Activated CD8-positive, alpha-beta memory T cell treated with anti-CD3 and anti-CD28 coated beads, Interleukin-2, amount 10 ng/mL, durations not matched to agents 7 days and 5 days (primary cell): ENCODE measurements around the gene EXOSC6. TPM values are rescaled to one million over a fixed set of nuclear protein-coding genes. Genes with fewer than 3 reads are reported as not detected.
"Not testable (repeated sequence)": the region's sequence is repeated elsewhere in the genome, so short reads cannot be mapped to it uniquely, and the experiment has no call there.

Experiments
- ATAC-seq: fragments of 150-1000 bp; cut with Tn5 transposase; one replicate; pipeline ENCODE4 v1.10.0; 2021; ENCODE audit warnings: moderate library complexity
- CTCF ChIA-PET: fragments of 350-600 bp; sonication (Branson Sonifier 250); formaldehyde crosslinking; loops from one replicate; lab custom pipeline; 2021; ENCODE audit warnings: antibody characterized with exemption; lab: Charles Lee
- DNase-seq: peaks from one replicate; pipeline ENCODE4 v3.0.0-alpha.2; 2020
- H3K27ac Mint-ChIP-seq: one replicate; pipeline ENCODE4 v1.8.0; 2021; ENCODE audit warnings: mild to moderate bottlenecking, mixed read lengths
- H3K27me3 Mint-ChIP-seq: one replicate; pipeline ENCODE4 v1.8.0; 2021; ENCODE audit warnings: mixed read lengths
- H3K36me3 Mint-ChIP-seq: one replicate; pipeline ENCODE4 v1.8.0; 2021; ENCODE audit warnings: mild to moderate bottlenecking, mixed read lengths
- H3K4me1 Mint-ChIP-seq: one replicate; pipeline ENCODE4 v1.8.0; 2021; ENCODE audit warnings: mixed read lengths
- H3K4me3 Mint-ChIP-seq: one replicate; pipeline ENCODE4 v1.8.0; 2021; ENCODE audit warnings: mild to moderate bottlenecking, moderate library complexity, mixed read lengths
- H3K9me3 Mint-ChIP-seq: one replicate; pipeline ENCODE4 v1.8.0; 2022; ENCODE audit warnings: low read depth, mixed read lengths
- total RNA-seq, 2 experiments: library from RNA; stranded (reverse); gene quantifications; one replicate each; pipeline ENCODE4 v1.2.3, GENCODE V29; 2021

The EXOSC6 gene
- total RNA-seq, 2 experiments from 2014 or later, result 32.2 to 33.5 TPM

- CTCF ChIA-PET, result interaction anchor here (1.3 kb wide), 1 partner anchor 16 kb away, joined by 3 read pairs; no protein-coding TSS in a partner anchor
- H3K27me3 Mint-ChIP-seq, result no peaks in the 10 kb centered on the region
- no peaks in the 10 kb centered on the region for H3K9me3 Mint-ChIP-seq
- no peaks in the 10 kb centered on the region for H3K4me1 Mint-ChIP-seq
- no peak overlapping the region for H3K27ac Mint-ChIP-seq
- no peak overlapping the region for H3K4me3 Mint-ChIP-seq
- no peak for DNase-seq
- peaks cover 64% of the 10 kb centered on the region for H3K36me3 Mint-ChIP-seq
- ATAC-seq, result no peak
Measured at GRCh38 chr16:70270176-70270575, 18.4 kb upstream of the EXOSC6 start.

GRCh38 chr16:70269471-70269870 lies 17.7 kb upstream of the EXOSC6 start:
- H3K9me3 Mint-ChIP-seq, result no peaks in the 10 kb centered on the region
- no peaks in the 10 kb centered on the region for H3K4me1 Mint-ChIP-seq
- no peak overlapping the region for H3K27ac Mint-ChIP-seq
- H3K27me3 Mint-ChIP-seq, result no peaks in the 10 kb centered on the region
- ATAC-seq (no peak), DNase-seq (no peak)
- peaks cover 66% of the 10 kb centered on the region for H3K36me3 Mint-ChIP-seq
- H3K4me3 Mint-ChIP-seq, result no peak overlapping the region
- CTCF ChIA-PET, result interaction anchor here (0.6 kb wide), 1 partner anchor 17 kb away, joined by 3 read pairs; no protein-coding TSS in a partner anchor

DNA sequence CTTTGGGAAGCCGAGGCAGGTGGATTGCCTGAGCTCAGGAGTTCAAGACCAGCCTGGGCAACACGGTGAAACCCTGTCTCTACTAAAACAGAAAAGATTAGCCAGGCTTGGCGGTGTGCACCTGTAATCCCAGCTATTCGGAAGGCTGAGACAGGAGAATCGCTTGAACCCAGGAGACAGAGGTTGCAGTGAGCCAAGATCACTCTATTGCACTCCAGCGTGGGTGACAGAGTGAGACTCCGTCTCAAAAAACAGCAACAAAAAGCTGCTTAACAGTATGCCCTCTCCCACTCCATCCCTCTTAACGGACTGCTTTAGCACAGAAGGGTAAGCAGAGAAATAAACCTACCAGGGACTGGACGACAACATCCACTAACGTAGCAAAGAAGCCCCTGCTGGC lies 16.2 kb upstream of the EXOSC6 start:
- peaks cover 65% of the 10 kb centered on the region for H3K36me3 Mint-ChIP-seq
- not testable (repeated sequence) for ATAC-seq, H3K27me3 Mint-ChIP-seq, H3K9me3 Mint-ChIP-seq, H3K4me3 Mint-ChIP-seq, DNase-seq, H3K27ac Mint-ChIP-seq, H3K4me1 Mint-ChIP-seq
- CTCF ChIA-PET, result interaction anchor here (1.0 to 3.2 kb wide), 7 partner anchors 10 to 113 kb away, joined by 3 to 26 read pairs (median 7); partner anchors contain the start of genes AARS1 and EXOSC6

GRCh38 chr16:70267516-70267915 lies 15.8 kb upstream of the EXOSC6 start:
- Mint-ChIP-seq H3K27me3 (no peaks in the 10 kb centered on the region), H3K36me3 (peaks cover 64% of the 10 kb centered on the region), H3K27ac (no peak overlapping the region), H3K4me1 (no peaks in the 10 kb centered on the region), H3K9me3 (no peaks in the 10 kb centered on the region), H3K4me3 (no peak overlapping the region)
- CTCF ChIA-PET, result interaction anchor here (0.8 to 3.2 kb wide), 9 partner anchors 9 to 387 kb away, joined by 3 to 26 read pairs (median 4); partner anchors contain the start of genes AARS1 and EXOSC6
- ATAC-seq (peak; percentile 51), DNase-seq (no peak)

- H3K4me1 Mint-ChIP-seq, ATAC-seq, H3K27ac Mint-ChIP-seq, H3K4me3 Mint-ChIP-seq, H3K9me3 Mint-ChIP-seq, DNase-seq, H3K27me3 Mint-ChIP-seq: not testable (repeated sequence)
- H3K36me3 Mint-ChIP-seq, result peaks cover 60% of the 10 kb centered on the region
- CTCF ChIA-PET, result interaction anchor here (0.9 kb wide), 1 partner anchor 8 kb away, joined by 4 read pairs; the partner anchor contains the start of gene EXOSC6
Measured at GRCh38 chr16:70259903-70260302, 8.2 kb upstream of the EXOSC6 start.

DNA sequence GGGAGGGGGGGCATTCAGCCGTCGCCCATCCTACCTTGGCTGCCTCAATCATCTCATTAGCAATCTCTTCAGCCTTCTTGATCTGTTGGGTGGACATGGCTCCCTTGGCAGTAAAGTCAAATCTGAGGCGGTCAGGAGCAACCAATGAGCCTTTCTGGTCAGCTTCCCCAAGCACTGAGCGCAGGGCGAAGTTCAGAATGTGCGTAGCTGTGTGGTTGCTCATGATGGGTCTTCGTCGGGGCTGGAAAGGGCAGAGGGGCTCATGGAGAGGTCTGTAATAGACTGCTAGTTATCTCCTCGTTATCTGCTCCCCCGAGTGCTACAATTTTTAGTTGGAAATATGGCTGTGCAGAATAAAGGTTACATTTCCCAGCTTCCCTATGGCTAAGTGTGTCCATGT lies 7.2 kb upstream of the EXOSC6 start:
- H3K27me3 Mint-ChIP-seq, result no peaks in the 10 kb centered on the region
- no peak overlapping the region for H3K27ac Mint-ChIP-seq
- no peak for DNase-seq
- CTCF ChIA-PET, result interaction anchor here (1.2 kb wide), 1 partner anchor 9 kb away, joined by 3 read pairs; no protein-coding TSS in a partner anchor
- no peaks in the 10 kb centered on the region for H3K9me3 Mint-ChIP-seq
- H3K4me3 Mint-ChIP-seq, result no peak overlapping the region
- ATAC-seq, result no peak
- H3K4me1 Mint-ChIP-seq, result peaks cover 7% of the 10 kb centered on the region
- peaks cover 52% of the 10 kb centered on the region for H3K36me3 Mint-ChIP-seq

- Mint-ChIP-seq H3K27ac (no peak overlapping the region), H3K9me3 (no peaks in the 10 kb centered on the region), H3K4me1 (peaks cover 7% of the 10 kb centered on the region), H3K36me3 (peaks cover 51% of the 10 kb centered on the region), H3K27me3 (no peaks in the 10 kb centered on the region), H3K4me3 (no peak overlapping the region)
- CTCF ChIA-PET, result interaction anchor here (0.9 to 1.2 kb wide), 2 partner anchors 10 to 15 kb away, joined by 3 read pairs; no protein-coding TSS in a partner anchor
- no peak for ATAC-seq
- DNase-seq, result no peak
Measured at GRCh38 chr16:70258065-70258464, 6.3 kb upstream of the EXOSC6 start.

DNA sequence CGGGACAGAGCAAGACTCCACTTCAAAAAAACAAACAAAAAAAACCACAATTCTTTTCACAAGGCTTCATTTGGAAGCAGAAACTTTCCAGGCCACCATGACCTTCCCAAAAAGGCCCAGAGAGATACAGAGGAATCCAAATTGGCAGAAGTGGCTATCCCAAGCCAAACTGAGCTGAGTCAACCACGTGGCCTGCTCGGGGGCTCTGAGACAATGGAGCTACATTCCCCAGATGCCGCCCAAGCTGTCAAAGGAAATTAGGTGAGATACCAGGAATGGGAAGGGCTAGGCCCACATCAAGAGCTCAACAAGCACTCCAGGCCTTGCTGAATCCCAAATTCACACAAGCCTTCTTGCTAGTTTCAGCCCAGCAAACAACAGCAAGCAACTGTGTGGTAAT lies 5.7 kb upstream of the EXOSC6 start:
- Mint-ChIP-seq H3K27me3 (no peaks in the 10 kb centered on the region), H3K9me3 (no peaks in the 10 kb centered on the region), H3K27ac (no peak overlapping the region), H3K36me3 (peaks cover 54% of the 10 kb centered on the region), H3K4me1 (peaks cover 8% of the 10 kb centered on the region), H3K4me3 (no peak overlapping the region)
- DNase-seq (no peak), ATAC-seq (no peak)
- CTCF ChIA-PET, result interaction anchor here (1.2 kb wide), 1 partner anchor 15 kb away, joined by 3 read pairs; no protein-coding TSS in a partner anchor

GRCh38 chr16:70255574-70255973 lies 3.8 kb upstream of the EXOSC6 start:
- Mint-ChIP-seq H3K27ac (peak overlapping the region; percentile 43), H3K36me3 (peaks cover 55% of the 10 kb centered on the region), H3K9me3 (no peaks in the 10 kb centered on the region), H3K4me3 (no peak overlapping the region), H3K4me1 (peaks cover 13% of the 10 kb centered on the region), H3K27me3 (no peaks in the 10 kb centered on the region)
- DNase-seq, result no peak
- CTCF ChIA-PET, result interaction anchor here (1.4 kb wide), 1 partner anchor 11 kb away, joined by 4 read pairs; no protein-coding TSS in a partner anchor
- ATAC-seq, result no peak

DNA sequence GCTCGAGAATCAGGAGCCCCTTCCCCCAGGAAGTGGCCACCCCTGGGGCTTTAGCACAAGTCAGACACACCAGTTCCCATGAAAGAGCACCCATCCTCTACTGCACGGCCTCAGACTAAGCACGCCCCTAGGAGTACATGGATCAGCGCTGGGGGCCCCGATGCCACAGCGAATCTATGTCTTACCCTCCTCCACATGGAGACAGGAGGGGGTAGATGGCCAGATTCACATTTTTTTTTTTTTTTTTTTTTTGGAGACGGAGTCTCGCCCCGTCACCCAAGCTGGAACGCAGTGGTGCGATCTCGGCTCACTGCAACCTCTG lies 3.2 kb upstream of the EXOSC6 start:
- ATAC-seq (no peak), DNase-seq (no peak)
- Mint-ChIP-seq H3K4me3 (no peak overlapping the region), H3K4me1 (peaks cover 17% of the 10 kb centered on the region), H3K36me3 (peaks cover 52% of the 10 kb centered on the region), H3K9me3 (no peaks in the 10 kb centered on the region), H3K27me3 (no peaks in the 10 kb centered on the region), H3K27ac (no peak overlapping the region)
- CTCF ChIA-PET, result interaction anchor here (1.0 to 4.5 kb wide), 4 partner anchors 12 to 28 kb away, joined by 3 to 26 read pairs (median 5); no protein-coding TSS in a partner anchor

GRCh38 chr16:70254180-70254964 lies 2.6 kb upstream of the EXOSC6 start:
- no peak overlapping the region for H3K27ac Mint-ChIP-seq
- peaks cover 20% of the 10 kb centered on the region for H3K4me1 Mint-ChIP-seq
- DNase-seq (no peak), ATAC-seq (no peak)
- no peak overlapping the region for H3K4me3 Mint-ChIP-seq
- CTCF ChIA-PET, result interaction anchor here (0.6 to 4.5 kb wide), 9 partner anchors 12 to 302 kb away, joined by 3 to 26 read pairs (median 3); no protein-coding TSS in a partner anchor
- no peaks in the 10 kb centered on the region for H3K9me3 Mint-ChIP-seq
- H3K27me3 Mint-ChIP-seq, result no peaks in the 10 kb centered on the region
- H3K36me3 Mint-ChIP-seq, result peaks cover 53% of the 10 kb centered on the region

DNA sequence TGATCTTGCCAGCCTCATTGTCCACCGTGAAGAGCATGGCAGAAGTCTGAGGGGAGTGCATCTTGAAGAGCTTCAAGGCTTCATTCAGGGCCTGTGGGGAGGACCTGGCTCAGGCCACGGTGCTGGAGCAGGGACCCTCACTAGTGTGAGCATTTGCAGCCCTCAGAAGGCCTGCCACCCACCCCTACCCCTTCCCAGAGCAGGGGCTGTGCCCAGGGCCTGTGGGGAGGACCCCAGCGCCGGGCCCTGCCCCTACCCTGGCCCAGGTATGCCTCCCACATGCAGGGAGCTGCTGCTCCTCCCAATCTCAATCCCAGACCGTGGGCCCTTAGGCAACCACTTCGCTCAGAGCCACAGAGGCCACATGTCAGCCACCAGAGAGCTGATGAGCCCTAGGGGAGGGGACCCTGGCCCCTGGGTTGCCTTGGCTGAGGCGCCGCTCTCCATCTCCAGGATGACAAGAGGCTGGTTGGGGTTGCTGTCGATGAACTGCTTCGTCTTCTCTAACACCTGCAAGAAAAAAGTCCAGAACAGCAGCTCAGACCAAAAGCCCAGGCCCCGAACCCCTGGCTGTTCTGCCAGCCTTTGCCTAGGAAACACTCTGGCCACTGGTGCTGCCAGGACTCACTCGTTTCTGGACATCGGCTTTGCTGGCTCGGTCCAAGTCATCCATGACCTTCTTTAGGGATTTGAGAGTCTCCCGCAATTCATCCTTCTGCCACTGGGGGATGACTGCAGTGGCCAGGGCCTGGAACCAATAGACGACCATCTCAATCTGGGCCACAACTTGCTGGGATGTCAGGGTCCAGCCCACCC lies 1.8 kb upstream of the EXOSC6 start:
- H3K4me3 Mint-ChIP-seq, result no peak overlapping the region
- no peaks in the 10 kb centered on the region for H3K27me3 Mint-ChIP-seq
- peak; percentile 56 for DNase-seq
- peak overlapping the region; percentile 0 for H3K27ac Mint-ChIP-seq
- H3K4me1 Mint-ChIP-seq, result peaks cover 25% of the 10 kb centered on the region
- no peaks in the 10 kb centered on the region for H3K9me3 Mint-ChIP-seq
- H3K36me3 Mint-ChIP-seq, result peaks cover 48% of the 10 kb centered on the region
- no peak for ATAC-seq
- CTCF ChIA-PET, result interaction anchor here (1.0 to 4.5 kb wide), 9 partner anchors 10 to 303 kb away, joined by 3 to 26 read pairs (median 5); no protein-coding TSS in a partner anchor
